Esophagus squamous epithelium (tissue), 4 donors: Measurements from ENCODE around the gene EDN2.

Experiments
- CTCF ChIP-seq, 6 experiments: fragments of 450-650 bp in 4 of 6; fragments of 200-600 bp in 2 of 6; sonication (generic) in 2 of 6; IDR thresholded peaks; one replicate each; pipeline ENCODE4 v1.5.1; 2016 to 2019; ENCODE audit warnings: antibody characterized with exemption in 6 of 6, mild to moderate bottlenecking in 4 of 6, moderate library complexity in 4 of 6
- POLR2A ChIP-seq, 4 donors: fragments of 450-650 bp; IDR thresholded peaks; one replicate each; pipeline ENCODE4 v1.6.1; 2017; ENCODE audit warnings: antibody characterized with exemption in 4 of 4, mild to moderate bottlenecking in 4 of 4, moderate library complexity in 3 of 4

DNA sequence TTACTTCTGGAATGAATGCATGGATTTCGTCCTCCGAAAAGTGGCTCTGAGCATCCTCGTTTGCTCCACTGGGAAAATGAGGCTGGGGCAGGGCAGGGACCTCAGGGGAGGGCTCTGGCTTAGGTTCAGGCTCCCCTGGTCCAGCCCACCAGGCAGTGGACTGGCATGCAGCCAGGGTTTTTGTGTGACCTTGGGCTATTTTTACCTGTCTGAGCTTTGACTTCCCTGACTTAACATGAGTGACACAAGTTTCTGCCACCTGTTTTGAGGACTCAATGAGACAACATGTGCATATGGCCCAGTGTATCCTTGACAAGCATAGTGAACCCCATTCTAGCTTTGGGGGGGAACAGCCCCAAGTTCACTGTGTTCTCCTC, 32.6 kb upstream of the EDN2 start:
- TF ChIP-seq CTCF (IDR thresholded peaks at IDR 0.05): no peak
- TF ChIP-seq POLR2A (IDR thresholded peaks at IDR 0.05): no peak
